ENCODE data around the gene AZIN2. TPM values are rescaled to one million over a fixed set of nuclear protein-coding genes. Genes with fewer than 3 reads are reported as not detected.

The AZIN2 gene
- total RNA-seq, 1 donor from 2014 or later = 7.0 TPM

DNA sequence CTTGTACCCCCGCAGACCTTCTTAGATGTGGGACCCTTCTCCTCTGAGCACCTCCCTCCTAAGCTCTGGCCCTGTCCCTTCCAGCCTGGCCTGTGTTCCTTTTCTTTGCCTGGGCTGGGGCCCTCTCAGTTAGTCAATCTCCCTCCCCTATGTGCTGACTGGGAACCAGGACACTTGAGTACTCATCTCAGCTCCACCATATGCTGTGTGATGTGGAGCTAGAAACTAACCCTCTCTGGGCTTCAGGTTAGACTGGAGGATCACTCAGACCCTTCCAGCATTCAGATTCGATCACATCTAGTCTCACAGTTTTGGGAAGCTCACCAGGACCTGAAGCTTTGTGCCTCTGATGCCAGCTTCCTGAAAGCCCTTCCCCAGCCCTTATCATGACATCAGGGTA is 60.3 kb downstream of the AZIN2 start:
- TF ChIP-seq, protein P1, sequence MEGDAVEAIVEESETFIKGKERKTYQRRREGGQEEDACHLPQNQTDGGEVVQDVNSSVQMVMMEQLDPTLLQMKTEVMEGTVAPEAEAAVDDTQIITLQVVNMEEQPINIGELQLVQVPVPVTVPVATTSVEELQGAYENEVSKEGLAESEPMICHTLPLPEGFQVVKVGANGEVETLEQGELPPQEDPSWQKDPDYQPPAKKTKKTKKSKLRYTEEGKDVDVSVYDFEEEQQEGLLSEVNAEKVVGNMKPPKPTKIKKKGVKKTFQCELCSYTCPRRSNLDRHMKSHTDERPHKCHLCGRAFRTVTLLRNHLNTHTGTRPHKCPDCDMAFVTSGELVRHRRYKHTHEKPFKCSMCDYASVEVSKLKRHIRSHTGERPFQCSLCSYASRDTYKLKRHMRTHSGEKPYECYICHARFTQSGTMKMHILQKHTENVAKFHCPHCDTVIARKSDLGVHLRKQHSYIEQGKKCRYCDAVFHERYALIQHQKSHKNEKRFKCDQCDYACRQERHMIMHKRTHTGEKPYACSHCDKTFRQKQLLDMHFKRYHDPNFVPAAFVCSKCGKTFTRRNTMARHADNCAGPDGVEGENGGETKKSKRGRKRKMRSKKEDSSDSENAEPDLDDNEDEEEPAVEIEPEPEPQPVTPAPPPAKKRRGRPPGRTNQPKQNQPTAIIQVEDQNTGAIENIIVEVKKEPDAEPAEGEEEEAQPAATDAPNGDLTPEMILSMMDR (IDR thresholded peaks at IDR 0.05; ENCODE audit: partially characterized antibody, unreplicated experiment) = no peak
- H3K27me3 Mint-ChIP-seq (ENCODE audit: unreplicated experiment) = peaks cover 3% of the 10 kb centered on the region
- H3K9me3 Mint-ChIP-seq (ENCODE audit: unreplicated experiment) = peaks cover under 1% of the 10 kb centered on the region
- no peak for DNase-seq
- H3K4me1 Mint-ChIP-seq (ENCODE audit: low read depth, unreplicated experiment) = peaks cover 44% of the 10 kb centered on the region
- peak overlapping the region; percentile 70 for H3K27ac Mint-ChIP-seq (ENCODE audit: unreplicated experiment)
- peak overlapping the region; percentile 20 for H3K4me3 Mint-ChIP-seq (ENCODE audit: unreplicated experiment)
- no peaks in the 10 kb centered on the region for H3K36me3 Mint-ChIP-seq (ENCODE audit: unreplicated experiment)

DNA sequence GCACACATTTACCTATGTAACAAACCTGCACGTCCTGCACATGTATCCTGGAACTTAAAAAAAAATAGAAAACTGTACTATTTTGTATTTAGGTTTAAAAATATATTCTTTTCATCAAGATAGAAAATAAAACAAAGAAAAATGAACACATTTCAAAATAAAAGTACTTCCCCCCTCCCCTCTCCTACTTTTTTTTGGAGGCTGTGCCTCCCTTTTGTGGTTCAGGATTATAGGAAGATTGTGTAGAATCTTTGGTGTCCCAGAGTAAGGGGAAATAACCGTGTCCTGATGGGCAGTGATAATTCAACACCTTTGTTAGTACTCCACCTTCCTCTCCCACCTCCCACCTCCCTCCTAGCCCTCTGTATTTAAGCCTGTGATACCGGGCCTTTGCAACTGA is 60.8 kb downstream of the AZIN2 start:
- H3K4me1 Mint-ChIP-seq (ENCODE audit: low read depth, unreplicated experiment) = peaks cover 44% of the 10 kb centered on the region
- no peak for DNase-seq
- TF ChIP-seq, protein P1 (IDR thresholded peaks at IDR 0.05; ENCODE audit: partially characterized antibody, unreplicated experiment) = no peak
- H3K9me3 Mint-ChIP-seq (ENCODE audit: unreplicated experiment) = no peaks in the 10 kb centered on the region
- H3K27me3 Mint-ChIP-seq (ENCODE audit: unreplicated experiment) = peaks cover 3% of the 10 kb centered on the region
- no peak overlapping the region for H3K4me3 Mint-ChIP-seq (ENCODE audit: unreplicated experiment)
- no peaks in the 10 kb centered on the region for H3K36me3 Mint-ChIP-seq (ENCODE audit: unreplicated experiment)
- no peak overlapping the region for H3K27ac Mint-ChIP-seq (ENCODE audit: unreplicated experiment)

DNA sequence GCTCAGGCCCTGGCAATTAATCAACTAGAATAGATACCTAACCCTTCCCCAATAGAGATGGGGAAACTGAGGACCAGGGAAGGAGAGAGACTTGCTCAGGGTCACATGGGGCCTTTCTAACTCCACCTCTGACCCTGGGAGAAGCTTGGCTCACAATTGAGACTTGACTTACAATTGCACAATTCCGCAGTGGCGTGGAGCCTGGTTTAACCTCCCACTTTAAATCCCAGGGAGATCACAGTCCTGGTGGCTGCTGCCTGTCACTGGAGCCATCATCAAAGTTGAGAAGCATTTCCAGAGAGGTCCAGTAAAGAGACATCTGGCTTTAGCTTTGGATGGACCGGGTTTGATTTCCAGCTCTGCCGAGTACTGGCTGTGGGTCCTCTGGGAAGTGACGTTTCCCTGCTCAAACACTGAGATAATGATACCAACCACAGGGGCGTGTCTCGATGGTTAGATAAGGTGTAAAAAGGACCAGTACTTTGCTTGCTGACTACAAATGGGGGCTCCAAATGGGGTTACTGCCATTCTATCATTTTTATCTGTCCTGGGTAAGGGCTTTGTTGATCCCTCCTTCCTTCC is 61.6 kb downstream of the AZIN2 start:
- Mint-ChIP-seq H3K9me3 (ENCODE audit: unreplicated experiment) (no peaks in the 10 kb centered on the region), H3K27me3 (ENCODE audit: unreplicated experiment) (peaks cover 3% of the 10 kb centered on the region), H3K36me3 (ENCODE audit: unreplicated experiment) (no peaks in the 10 kb centered on the region), H3K27ac (ENCODE audit: unreplicated experiment) (peak overlapping the region; percentile 52), H3K4me3 (ENCODE audit: unreplicated experiment) (no peak overlapping the region), H3K4me1 (ENCODE audit: low read depth, unreplicated experiment) (peaks cover 44% of the 10 kb centered on the region)
- TF ChIP-seq, protein P1 (IDR thresholded peaks at IDR 0.05; ENCODE audit: partially characterized antibody, unreplicated experiment) = no peak
- no peak for DNase-seq

DNA sequence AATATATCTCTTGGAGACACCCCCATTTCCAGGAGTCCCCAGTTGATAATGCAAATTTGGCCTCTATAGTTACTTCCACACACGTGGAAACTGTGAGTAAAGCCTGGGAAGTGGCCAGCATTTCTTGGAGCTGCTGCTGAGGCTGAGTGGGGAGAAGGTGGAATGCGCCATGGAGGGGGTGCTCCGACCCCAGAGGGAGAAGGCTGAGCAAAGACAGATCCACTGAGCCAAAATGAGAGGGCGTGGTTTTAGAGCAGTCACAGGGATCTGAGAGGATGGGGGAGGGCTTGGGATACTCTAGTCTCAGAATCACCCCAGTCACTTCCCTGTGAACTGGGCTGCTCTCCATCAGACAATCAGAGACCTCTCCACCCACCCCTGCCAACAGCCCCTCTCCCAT is 62.2 kb downstream of the AZIN2 start:
- TF ChIP-seq, protein P1 (IDR thresholded peaks at IDR 0.05; ENCODE audit: partially characterized antibody, unreplicated experiment) = no peak
- peaks cover 38% of the 10 kb centered on the region for H3K4me1 Mint-ChIP-seq (ENCODE audit: low read depth, unreplicated experiment)
- no peaks in the 10 kb centered on the region for H3K36me3 Mint-ChIP-seq (ENCODE audit: unreplicated experiment)
- H3K9me3 Mint-ChIP-seq (ENCODE audit: unreplicated experiment) = no peaks in the 10 kb centered on the region
- peaks cover 3% of the 10 kb centered on the region for H3K27me3 Mint-ChIP-seq (ENCODE audit: unreplicated experiment)
- H3K27ac Mint-ChIP-seq (ENCODE audit: unreplicated experiment) = peak overlapping the region; percentile 35
- no peak for DNase-seq
- H3K4me3 Mint-ChIP-seq (ENCODE audit: unreplicated experiment) = no peak overlapping the region

DNA sequence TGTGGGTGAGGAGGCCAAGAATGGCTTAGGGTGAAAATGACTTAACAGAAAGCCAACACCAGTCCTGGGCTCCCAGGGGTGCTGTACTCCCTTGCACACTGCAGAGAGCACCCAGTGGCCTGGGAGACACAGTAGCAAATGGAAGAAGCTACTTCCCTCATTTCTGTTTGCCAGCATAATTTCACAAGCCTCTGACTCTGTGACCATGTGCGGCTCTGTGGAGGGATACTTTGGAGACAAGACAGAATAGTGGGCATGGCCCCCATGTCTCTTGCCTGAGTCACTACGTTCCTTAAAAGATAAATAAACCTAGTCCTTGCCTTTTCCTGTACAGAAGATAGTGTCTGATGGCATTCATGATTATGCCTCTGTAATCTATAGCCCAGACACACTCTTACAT is 62.7 kb downstream of the AZIN2 start:
- H3K36me3 Mint-ChIP-seq (ENCODE audit: unreplicated experiment) = no peaks in the 10 kb centered on the region
- H3K9me3 Mint-ChIP-seq (ENCODE audit: unreplicated experiment) = no peaks in the 10 kb centered on the region
- DNase-seq = no peak
- TF ChIP-seq, protein P1 (IDR thresholded peaks at IDR 0.05; ENCODE audit: partially characterized antibody, unreplicated experiment) = no peak
- peak overlapping the region; percentile 35 for H3K27ac Mint-ChIP-seq (ENCODE audit: unreplicated experiment)
- H3K4me3 Mint-ChIP-seq (ENCODE audit: unreplicated experiment) = no peak overlapping the region
- peaks cover 3% of the 10 kb centered on the region for H3K27me3 Mint-ChIP-seq (ENCODE audit: unreplicated experiment)
- peaks cover 34% of the 10 kb centered on the region for H3K4me1 Mint-ChIP-seq (ENCODE audit: low read depth, unreplicated experiment)
